Liver (tissue), 3 donors: ENCODE data around the gene COL8A2.

Source experiments
- EGR1 ChIP-seq, 2 donors: IDR thresholded peaks; 2 replicates each; pipeline ENCODE4 v1.6.1; 2016 to 2018; ENCODE audit warnings: antibody characterized with exemption in 2 of 2, low read depth in 2 of 2
- JUND ChIP-seq, 2 donors: IDR thresholded peaks; 2 replicates each; pipeline ENCODE4 v1.6.1; 2016; ENCODE audit warnings: antibody characterized with exemption in 2 of 2
- RAD21 ChIP-seq, 2 donors: IDR thresholded peaks; 2 replicates each; pipeline ENCODE4 v1.6.1; 2016; ENCODE audit warnings: antibody characterized with exemption in 2 of 2, mild to moderate bottlenecking in 2 of 2
- SP1 ChIP-seq: IDR thresholded peaks from 2 replicates; pipeline ENCODE4 v1.6.1; 2018; ENCODE audit warnings: antibody characterized with exemption, mild to moderate bottlenecking
- TF ChIP-seq, protein P1 (sequence below): fragments of 150-350 bp; IDR thresholded peaks from 2 replicates; pipeline ENCODE4 v1.5.1; 2017; ENCODE audit warnings: improper control_type of control experiment, low read depth, low read length; ENCODE audit not compliant: missing input control
- TF ChIP-seq, protein P2 (sequence below): IDR thresholded peaks from 2 replicates; pipeline ENCODE4 v1.6.1; 2016; ENCODE audit warnings: antibody characterized with exemption
- TF ChIP-seq, protein P3 (sequence below): IDR thresholded peaks from 2 replicates; pipeline ENCODE4 v1.6.1; 2016; ENCODE audit warnings: antibody characterized with exemption
- donor health status: healthy.
- donor health status: healthy.

DNA sequence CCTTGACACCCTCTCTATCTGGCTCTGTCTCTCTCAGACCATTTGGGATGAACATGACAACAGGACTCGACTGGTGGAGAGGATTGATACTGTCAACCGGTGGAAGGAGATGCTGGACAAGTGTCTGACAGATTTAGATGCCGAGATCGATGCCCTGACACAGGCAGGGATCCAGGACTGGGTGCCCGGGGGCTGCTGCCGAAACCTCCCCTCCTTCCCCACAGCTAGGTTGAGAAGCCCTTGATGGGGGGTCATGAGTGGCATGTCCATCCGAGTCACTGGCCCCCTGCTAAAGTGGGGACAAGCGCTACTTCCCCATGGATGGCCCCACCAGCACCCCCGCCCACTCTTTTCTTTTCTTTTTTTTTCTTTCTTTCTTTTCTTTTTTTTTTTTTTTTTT lies 39.9 kb downstream of the COL8A2 start:
- TF ChIP-seq RAD21 (IDR thresholded peaks at IDR 0.05) = no peak
- no peak for TF ChIP-seq EGR1 (IDR thresholded peaks at IDR 0.05; ENCODE audit: low read depth in 2 of 2)
- TF ChIP-seq, protein P1, sequence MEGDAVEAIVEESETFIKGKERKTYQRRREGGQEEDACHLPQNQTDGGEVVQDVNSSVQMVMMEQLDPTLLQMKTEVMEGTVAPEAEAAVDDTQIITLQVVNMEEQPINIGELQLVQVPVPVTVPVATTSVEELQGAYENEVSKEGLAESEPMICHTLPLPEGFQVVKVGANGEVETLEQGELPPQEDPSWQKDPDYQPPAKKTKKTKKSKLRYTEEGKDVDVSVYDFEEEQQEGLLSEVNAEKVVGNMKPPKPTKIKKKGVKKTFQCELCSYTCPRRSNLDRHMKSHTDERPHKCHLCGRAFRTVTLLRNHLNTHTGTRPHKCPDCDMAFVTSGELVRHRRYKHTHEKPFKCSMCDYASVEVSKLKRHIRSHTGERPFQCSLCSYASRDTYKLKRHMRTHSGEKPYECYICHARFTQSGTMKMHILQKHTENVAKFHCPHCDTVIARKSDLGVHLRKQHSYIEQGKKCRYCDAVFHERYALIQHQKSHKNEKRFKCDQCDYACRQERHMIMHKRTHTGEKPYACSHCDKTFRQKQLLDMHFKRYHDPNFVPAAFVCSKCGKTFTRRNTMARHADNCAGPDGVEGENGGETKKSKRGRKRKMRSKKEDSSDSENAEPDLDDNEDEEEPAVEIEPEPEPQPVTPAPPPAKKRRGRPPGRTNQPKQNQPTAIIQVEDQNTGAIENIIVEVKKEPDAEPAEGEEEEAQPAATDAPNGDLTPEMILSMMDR = no peak
- no peak for TF ChIP-seq SP1
- TF ChIP-seq, protein P2, sequence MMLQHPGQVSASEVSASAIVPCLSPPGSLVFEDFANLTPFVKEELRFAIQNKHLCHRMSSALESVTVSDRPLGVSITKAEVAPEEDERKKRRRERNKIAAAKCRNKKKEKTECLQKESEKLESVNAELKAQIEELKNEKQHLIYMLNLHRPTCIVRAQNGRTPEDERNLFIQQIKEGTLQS = no peak
- TF ChIP-seq JUND (IDR thresholded peaks at IDR 0.05) = no peak
- TF ChIP-seq, protein P3, sequence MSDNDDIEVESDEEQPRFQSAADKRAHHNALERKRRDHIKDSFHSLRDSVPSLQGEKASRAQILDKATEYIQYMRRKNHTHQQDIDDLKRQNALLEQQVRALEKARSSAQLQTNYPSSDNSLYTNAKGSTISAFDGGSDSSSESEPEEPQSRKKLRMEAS = no peak
